Hematopoietic multipotent progenitor cell treated with erythropoietin and hydrocortisone succinate and interleukin-3 and kit ligand, for 15 days (in vitro differentiated cells): ENCODE data around the gene CDK8.
"Not testable (repeated sequence)": the region's sequence is repeated elsewhere in the genome, so short reads cannot be mapped to it uniquely, and the experiment has no call there.

Source experiments
- DNase-seq: peaks from one replicate; pipeline ENCODE4 v3.0.0-alpha.2; 2015; ENCODE audit warnings: low spot score

The CDK8 gene

DNA sequence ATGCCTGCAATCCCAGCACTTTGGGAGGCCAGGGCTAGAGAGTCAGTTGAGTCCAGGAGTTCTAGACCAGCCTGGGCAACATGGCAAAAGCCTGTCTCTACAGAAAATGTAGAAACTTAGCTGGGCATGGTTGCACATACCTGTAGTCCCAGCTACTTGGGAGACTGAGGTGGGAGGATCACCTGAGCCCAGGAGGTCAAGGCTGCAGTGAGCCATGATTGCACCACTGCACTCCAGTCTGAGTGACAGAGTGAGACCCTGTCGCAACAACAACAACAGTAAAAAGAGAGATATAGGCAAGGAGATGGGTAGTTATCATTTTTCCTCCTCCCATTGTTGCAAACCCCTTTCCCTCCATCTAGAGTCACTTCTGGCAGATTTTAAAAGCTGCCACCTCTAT is 62.2 kb downstream of the CDK8 start:
- DNase-seq = not testable (repeated sequence)

GRCh38 chr13:26320766-26321165 is 66.8 kb downstream of the CDK8 start:
- no peak for DNase-seq

- no peak for DNase-seq
Measured at GRCh38 chr13:26323127-26323526, 69.2 kb downstream of the CDK8 start.

DNA sequence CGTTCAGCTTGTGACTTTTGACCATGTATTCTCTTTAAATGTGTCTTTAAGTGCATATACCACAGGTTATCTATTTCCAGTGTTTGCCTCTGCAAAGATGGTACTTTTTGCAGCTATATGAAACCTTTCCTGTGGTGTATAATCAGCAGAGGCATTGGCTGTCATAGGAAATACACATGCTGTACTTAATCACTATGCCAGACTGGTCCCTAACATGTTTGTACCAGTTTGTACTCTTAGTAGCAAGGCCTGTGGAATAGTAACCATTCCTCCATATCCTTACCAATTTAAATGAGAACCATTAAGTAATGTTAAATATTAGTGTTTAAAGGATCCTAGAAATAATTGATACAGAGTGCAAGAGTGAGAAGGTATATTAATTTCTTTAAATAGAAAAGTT is 69.8 kb downstream of the CDK8 start:
- DNase-seq = no peak

GRCh38 chr13:26324294-26324693 is 70.4 kb downstream of the CDK8 start:
- DNase-seq = no peak

- no peak for DNase-seq
Measured at GRCh38 chr13:26324867-26325266, 70.9 kb downstream of the CDK8 start.

- DNase-seq = no peak
Measured at GRCh38 chr13:26325876-26326275, 71.9 kb downstream of the CDK8 start.

DNA sequence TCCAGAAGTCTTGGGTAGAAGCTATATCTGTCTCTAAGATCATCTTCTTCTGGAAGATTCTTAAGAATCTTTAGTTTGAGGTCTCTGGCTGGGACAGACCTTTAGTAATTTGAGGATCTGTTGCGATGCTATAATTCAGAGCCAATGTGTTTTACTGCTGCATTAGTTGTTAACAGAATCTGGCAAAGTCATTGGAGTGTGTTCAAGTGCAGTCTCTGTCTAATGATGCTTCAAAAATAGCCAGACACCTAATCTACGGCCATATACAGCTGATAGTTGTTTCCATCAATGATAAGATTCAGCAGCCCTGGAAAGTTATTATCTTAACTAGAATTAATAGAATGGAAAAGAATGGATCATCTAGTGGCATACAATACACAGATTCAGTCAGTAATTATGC is 72.6 kb downstream of the CDK8 start:
- DNase-seq = no peak

DNA sequence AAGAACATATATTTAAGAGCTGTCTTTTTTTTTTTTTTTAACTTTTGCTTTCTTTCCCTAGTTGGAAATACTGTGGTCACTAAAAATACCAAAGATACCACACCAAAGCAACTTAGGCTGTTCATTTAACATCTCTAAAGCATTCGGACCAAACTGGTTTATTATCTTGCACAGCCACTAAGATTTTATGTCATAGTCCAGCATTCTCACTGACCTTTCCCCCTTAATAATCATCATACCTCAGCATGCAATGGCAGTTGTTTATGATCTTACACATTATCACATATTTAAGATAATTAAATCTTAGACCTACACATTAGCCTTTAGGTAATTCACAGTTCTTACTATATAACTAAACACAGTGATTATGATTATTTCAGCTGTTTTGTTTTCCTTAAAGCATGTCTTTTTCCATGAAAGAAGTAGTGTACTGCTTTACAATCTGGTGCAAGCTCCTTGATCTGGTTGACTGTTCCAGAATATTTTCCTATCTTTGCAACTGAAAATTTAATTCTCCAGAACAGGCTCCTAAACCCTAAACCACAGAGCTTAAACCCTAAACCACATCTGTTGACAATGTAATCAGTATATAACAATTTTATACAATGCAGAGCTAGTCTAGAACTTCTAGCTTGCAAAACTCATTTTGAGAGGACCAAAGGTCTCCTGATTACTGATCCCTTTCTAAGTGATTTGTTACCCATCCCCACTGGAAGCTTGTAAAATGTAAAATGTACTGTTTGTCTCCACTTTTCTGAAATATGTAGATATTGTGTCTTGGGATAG is 74.2 kb downstream of the CDK8 start:
- DNase-seq = no peak

DNA sequence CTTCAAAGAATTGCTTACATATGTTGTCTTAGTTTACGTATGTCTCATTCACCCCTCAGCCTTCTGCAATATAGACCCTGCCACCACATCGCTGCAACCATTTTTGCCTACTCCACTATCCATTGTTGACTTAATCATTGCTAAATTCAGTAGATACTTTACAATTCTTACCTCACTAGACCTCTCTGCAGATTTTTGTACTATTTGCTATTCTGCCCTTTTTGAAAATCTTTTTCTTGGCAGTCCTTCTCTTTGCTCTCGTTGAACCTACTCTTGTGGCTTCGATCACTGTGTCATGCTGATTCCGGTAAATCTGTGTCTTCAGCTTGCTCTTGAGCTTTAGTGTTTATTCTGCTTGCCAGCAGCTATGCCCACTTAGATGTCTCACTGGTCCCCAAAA is 81.2 kb downstream of the CDK8 start:
- no peak for DNase-seq

DNA sequence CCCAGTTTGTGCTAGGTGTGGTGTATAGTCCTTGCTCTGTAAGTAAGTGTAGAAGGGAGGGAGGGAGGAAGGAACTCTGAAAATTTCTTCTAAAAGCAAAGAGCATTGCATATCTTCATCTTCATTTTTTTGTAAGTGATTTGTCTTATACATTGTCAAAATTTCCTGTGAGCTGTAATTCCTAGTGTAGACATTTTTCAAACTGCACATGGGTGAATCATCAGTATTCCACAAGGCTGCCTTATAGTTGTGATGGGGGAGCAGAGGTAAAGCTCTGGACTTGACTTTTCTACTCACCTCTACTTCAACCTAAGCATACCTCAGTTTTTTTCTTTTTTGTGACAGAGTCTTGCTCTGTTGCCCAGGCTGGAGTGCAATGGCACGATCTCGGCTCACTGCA is 86.9 kb downstream of the CDK8 start:
- DNase-seq = no peak

- peak; percentile 22 for DNase-seq
Measured at GRCh38 chr13:26342898-26343297, 89.0 kb downstream of the CDK8 start.

GRCh38 chr13:26343816-26344215 is 89.9 kb downstream of the CDK8 start:
- DNase-seq = no peak

- no peak for DNase-seq
Measured at GRCh38 chr13:26344980-26345379, 91.1 kb downstream of the CDK8 start.

GRCh38 chr13:26348966-26349365 is 95.0 kb downstream of the CDK8 start:
- no peak for DNase-seq

DNA sequence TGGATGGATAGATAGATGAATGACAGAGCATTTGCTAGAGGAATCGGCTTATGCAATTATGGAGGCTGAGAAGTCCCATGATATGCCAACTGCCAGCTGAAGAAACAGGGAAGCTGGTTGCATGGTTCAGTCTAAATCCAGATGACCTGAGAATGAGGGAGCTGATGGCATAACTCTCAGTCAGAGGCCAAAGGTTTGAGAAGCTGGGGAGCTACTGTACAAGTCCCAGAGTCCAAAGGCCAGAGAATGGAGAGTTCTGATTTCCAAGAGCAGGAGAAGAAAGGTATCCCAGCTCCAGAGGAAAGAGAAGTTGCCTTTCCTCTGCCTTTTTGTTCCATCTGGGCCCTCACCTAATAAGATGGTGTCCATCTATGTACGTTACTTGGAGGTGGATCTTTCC is 108.3 kb downstream of the CDK8 start:
- no peak for DNase-seq

GRCh38 chr13:26370553-26370952 is 116.6 kb downstream of the CDK8 start:
- DNase-seq = no peak

DNA sequence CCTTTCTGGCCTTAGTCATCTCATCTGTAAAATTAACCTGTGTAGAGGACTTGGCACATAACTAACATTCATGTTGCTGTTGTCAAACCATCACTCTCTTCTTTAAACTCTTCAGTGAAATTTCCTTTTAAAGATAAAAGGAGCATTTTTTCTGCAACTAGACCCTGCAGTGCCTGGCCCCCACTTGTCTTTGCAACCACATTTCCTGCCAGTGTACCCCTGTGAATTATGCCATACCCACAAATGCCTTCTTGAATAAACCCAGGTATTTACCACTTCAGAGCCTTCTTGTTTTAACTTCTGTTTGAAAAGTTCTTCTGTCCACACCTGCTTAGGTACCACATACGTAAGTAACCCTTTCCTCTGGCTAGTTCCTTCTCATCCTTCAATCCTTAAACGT is 118.8 kb downstream of the CDK8 start:
- no peak for DNase-seq

DNA sequence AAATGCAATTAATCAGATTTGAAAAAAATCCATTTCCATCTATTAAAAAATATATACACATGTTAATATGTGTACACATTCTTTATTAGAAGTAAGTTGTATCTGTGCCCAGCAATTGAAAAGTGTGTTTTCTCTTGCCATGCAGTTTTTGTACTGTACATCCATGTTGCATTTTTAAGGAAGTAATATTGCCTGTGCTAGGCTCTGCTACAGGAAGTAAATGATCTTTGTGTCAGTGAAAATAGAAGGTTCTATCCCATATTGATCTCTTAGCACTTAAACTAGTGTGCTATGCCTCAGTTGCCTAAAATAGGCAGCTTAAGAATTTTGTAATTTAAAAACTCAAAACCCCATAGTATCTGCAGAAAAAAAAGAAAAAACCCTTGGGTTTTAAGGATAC is 122.5 kb downstream of the CDK8 start:
- DNase-seq = no peak

DNA sequence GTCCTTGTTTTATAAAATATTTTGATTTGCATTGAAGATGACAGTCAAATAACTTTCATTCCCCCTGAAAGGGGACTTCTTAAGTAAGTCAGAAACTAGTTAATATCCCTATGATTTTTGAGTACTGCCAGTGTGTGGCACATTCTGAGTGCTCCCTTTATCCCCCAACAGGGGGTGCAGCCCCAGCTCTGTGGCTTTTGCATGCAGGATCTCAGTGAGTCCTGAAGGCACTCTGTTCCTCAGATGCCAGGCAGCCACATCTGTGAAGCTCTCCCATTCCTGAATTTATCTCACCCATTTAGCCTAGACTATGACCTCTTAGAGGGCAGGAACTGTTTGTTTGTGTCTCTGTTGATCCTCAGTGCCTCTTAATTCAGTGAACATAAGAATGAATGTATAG is 123.1 kb downstream of the CDK8 start:
- DNase-seq = peak; percentile 59

GRCh38 chr13:26378116-26378515 is 124.2 kb downstream of the CDK8 start:
- DNase-seq = no peak

GRCh38 chr13:26379831-26380230 is 125.9 kb downstream of the CDK8 start:
- DNase-seq = no peak

DNA sequence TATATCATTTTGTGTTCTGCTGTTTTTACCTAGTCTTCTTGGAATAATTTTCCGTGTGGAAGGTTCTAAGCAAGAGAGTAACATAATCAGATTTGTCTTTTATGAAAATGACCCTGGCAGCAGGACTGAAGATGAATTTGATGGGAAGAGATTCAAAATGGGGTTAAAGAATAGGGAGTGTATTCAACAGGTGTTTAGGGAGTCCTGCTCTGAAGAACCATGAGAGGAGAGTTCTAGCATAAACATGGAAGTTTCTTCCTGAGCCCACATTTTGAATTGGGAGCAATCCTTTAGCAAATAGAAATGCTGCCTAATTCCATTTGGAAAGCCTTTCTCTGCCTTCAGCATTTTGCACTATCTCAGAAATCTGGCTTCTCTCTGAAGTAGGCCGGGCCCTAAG is 127.0 kb downstream of the CDK8 start:
- DNase-seq = no peak

GRCh38 chr13:26382366-26382765 is 128.4 kb downstream of the CDK8 start:
- peak; percentile 23 for DNase-seq
